Uterus (tissue), 2 donors: ENCODE results near the gene MICAL2.

Source experiments
- POLR2A ChIP-seq, 2 donors: fragments of 450-650 bp; IDR thresholded peaks; one replicate each; pipeline ENCODE4 v1.6.1; 2016; ENCODE audit warnings: antibody characterized with exemption in 2 of 2, mild to moderate bottlenecking in 1 of 2, moderate library complexity in 1 of 2
- TF ChIP-seq, protein P1 (sequence below), 4 experiments: fragments of 200-600 bp in 2 of 4; fragments of 450-650 bp in 2 of 4; sonication (generic) in 2 of 4; IDR thresholded peaks; one replicate each; pipeline ENCODE4 v1.5.1; 2016 to 2019; ENCODE audit warnings: antibody characterized with exemption in 4 of 4, mild to moderate bottlenecking in 2 of 4, moderate library complexity in 1 of 4

DNA sequence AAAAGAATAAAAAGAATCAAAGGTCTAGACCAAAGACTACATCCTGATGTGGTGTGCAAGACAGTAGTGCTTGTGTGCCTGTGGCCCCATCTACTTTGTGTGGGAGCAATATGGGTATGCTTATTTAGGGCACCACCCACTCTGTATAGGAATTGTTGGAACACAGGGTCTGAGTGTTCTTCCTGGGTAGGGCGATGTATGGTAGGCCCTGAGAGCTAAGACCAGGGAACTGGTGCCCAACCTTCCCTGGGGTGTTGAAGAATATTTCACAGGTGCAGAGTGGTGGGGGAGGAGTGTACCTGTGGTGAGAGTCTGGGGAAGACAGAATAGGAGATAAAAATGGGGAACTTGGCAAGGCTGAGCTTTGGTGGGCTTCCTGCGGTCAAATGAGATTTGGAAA lies 41.9 kb downstream of the MICAL2 start:
- TF ChIP-seq, protein P1, sequence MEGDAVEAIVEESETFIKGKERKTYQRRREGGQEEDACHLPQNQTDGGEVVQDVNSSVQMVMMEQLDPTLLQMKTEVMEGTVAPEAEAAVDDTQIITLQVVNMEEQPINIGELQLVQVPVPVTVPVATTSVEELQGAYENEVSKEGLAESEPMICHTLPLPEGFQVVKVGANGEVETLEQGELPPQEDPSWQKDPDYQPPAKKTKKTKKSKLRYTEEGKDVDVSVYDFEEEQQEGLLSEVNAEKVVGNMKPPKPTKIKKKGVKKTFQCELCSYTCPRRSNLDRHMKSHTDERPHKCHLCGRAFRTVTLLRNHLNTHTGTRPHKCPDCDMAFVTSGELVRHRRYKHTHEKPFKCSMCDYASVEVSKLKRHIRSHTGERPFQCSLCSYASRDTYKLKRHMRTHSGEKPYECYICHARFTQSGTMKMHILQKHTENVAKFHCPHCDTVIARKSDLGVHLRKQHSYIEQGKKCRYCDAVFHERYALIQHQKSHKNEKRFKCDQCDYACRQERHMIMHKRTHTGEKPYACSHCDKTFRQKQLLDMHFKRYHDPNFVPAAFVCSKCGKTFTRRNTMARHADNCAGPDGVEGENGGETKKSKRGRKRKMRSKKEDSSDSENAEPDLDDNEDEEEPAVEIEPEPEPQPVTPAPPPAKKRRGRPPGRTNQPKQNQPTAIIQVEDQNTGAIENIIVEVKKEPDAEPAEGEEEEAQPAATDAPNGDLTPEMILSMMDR (IDR thresholded peaks at IDR 0.05), result no peak
- TF ChIP-seq POLR2A (IDR thresholded peaks at IDR 0.05), result no peak
